Neural cell (in vitro differentiated cells): ENCODE results near the gene TBC1D5.

ENCODE experiments used
- EP300 ChIP-seq: fragments of 450-650 bp; conservative IDR thresholded peaks from 2 replicates; pipeline ENCODE4 v1.6.1; 2014; ENCODE audit warnings: antibody characterized with exemption, mild to moderate bottlenecking, moderate library complexity; ENCODE audit not compliant: poor library complexity, severe bottlenecking
- EZH2 ChIP-seq: fragments of 200-600, 300-800 bp; shearing (Covaris generic), sonication (generic); IDR thresholded peaks from 2 replicates; pipeline ENCODE4 v1.6.1; 2014; ENCODE audit warnings: antibody characterized with exemption, low read length, borderline replicate concordance, mild to moderate bottlenecking; ENCODE audit not compliant: insufficient read depth, poor library complexity, severe bottlenecking
- TF ChIP-seq, protein P1 (sequence below): fragments of 450-650 bp; IDR thresholded peaks from 2 replicates; pipeline ENCODE4 v1.5.1; 2014; ENCODE audit warnings: antibody characterized with exemption, mild to moderate bottlenecking, moderate library complexity; ENCODE audit not compliant: poor library complexity, severe bottlenecking

DNA sequence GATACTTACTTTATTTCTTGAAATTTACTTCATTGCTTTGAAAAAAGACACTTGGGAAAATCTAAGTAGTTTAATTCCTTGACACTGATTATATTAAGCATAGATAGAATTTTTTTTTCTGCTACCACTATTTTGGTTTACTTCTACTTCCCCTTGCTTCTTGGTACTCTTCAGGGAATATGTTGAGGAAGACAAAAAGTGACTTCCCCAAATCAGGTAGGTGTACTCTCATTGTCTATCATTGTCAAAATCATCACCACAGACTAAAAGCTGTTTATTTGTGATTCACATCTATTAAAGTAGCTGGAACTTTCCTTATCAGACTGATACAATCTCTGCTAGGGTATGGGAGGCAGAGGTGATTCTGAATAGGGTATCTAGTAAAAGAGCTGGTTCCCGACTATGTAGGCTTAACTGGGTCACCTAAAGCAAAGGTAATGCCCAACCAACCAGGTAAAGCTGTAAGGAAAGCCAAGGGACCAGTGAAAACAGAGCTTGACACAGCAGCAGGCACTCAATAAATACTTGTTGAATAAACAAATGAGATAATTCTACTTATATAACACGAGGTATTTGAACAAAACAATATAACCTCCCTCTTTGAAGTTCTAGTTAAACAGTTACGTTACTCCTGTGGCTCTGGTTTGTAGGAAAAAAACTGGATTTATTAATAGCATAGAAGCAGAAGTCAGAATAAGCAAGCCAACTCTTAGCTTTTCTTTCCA is 510.7 kb downstream of the TBC1D5 start:
- TF ChIP-seq, protein P1, sequence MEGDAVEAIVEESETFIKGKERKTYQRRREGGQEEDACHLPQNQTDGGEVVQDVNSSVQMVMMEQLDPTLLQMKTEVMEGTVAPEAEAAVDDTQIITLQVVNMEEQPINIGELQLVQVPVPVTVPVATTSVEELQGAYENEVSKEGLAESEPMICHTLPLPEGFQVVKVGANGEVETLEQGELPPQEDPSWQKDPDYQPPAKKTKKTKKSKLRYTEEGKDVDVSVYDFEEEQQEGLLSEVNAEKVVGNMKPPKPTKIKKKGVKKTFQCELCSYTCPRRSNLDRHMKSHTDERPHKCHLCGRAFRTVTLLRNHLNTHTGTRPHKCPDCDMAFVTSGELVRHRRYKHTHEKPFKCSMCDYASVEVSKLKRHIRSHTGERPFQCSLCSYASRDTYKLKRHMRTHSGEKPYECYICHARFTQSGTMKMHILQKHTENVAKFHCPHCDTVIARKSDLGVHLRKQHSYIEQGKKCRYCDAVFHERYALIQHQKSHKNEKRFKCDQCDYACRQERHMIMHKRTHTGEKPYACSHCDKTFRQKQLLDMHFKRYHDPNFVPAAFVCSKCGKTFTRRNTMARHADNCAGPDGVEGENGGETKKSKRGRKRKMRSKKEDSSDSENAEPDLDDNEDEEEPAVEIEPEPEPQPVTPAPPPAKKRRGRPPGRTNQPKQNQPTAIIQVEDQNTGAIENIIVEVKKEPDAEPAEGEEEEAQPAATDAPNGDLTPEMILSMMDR, result no peak
- TF ChIP-seq EP300, result no peak
- no peak for TF ChIP-seq EZH2
